Panc1 (cell line): ENCODE results near the gene TIGD3. TPM values are rescaled to one million over a fixed set of nuclear protein-coding genes. Genes with fewer than 3 reads are reported as not detected.

Experiments used
- ATAC-seq: fragments of 200-7000 bp; cut with Tn5 transposase; 2 replicates; pipeline ENCODE4 v1.9.1; 2020; ENCODE audit warnings: mild to moderate bottlenecking, moderate library complexity
- BruUV-seq: library from RNA; stranded (reverse); fragments of 400-500 nt; replicated peaks from 2 replicates; lab custom pipeline; 2021; lab: Mats Ljungman, UMichigan
- CTCF ChIA-PET: fragments of 300-600 bp; sonication (Branson Sonifier 250); formaldehyde crosslinking; loops from one replicate; lab custom pipeline; 2022; ENCODE audit warnings: antibody characterized with exemption; lab: Charles Lee
- POLR2A ChIA-PET: fragments of 300-600 bp; sonication (Branson Sonifier 250); formaldehyde crosslinking; loops from one replicate; lab custom pipeline; 2022; ENCODE audit warnings: antibody characterized with exemption; lab: Charles Lee
- DNase-seq: peaks from one replicate; pipeline ENCODE4 v3.0.0-alpha.2; 2010; ENCODE audit warnings: low read depth, low spot score
- H3K27ac ChIP-seq: 2 replicates; pipeline ENCODE4 v1.5.1; 2011; ENCODE audit warnings: mild to moderate bottlenecking, low read length, inconsistent platforms
- H3K27me3 ChIP-seq: fragments of 200-500 bp; sonication (Bioruptor generic); 2 replicates; pipeline ENCODE4 v1.6.0; 2014; ENCODE audit warnings: low read length, inconsistent platforms; ENCODE audit not compliant: control insufficient read depth, insufficient read depth
- H3K36me3 ChIP-seq: fragments of 200-500 bp; sonication (Bioruptor generic); 2 replicates; pipeline ENCODE4 v1.5.1; 2014; ENCODE audit warnings: inconsistent platforms, mild to moderate bottlenecking, low read length, moderate library complexity; ENCODE audit not compliant: control insufficient read depth, insufficient read depth
- H3K4me1 ChIP-seq: 2 replicates; pipeline ENCODE4 v1.5.1; 2011; ENCODE audit warnings: inconsistent platforms, mild to moderate bottlenecking, low read length, moderate library complexity; ENCODE audit not compliant: control insufficient read depth, insufficient read depth
- H3K4me3 ChIP-seq, 2 experiments: 2 replicates each; pipeline ENCODE4 v1.5.1; 2011 to 2012; ENCODE audit warnings: low read depth in 2 of 2, low read length in 2 of 2, mild to moderate bottlenecking in 2 of 2, inconsistent platforms in 1 of 2, moderate library complexity in 1 of 2
- H3K9me3 ChIP-seq: fragments of 200-500 bp; sonication (Bioruptor generic); 2 replicates; pipeline ENCODE4 v1.5.1; 2014; ENCODE audit warnings: low read depth, mild to moderate bottlenecking, inconsistent platforms, low read length, moderate library complexity; ENCODE audit not compliant: control insufficient read depth, insufficient read depth
- POLR2AphosphoS5 ChIP-seq: IDR thresholded peaks from 2 replicates; pipeline ENCODE4 v1.6.1; 2012; ENCODE audit warnings: mild to moderate bottlenecking, low read depth, low read length, moderate library complexity
- SIN3A ChIP-seq: IDR thresholded peaks from 2 replicates; pipeline ENCODE4 v1.6.1; 2012; ENCODE audit warnings: low read depth, mild to moderate bottlenecking, low read length, moderate library complexity, borderline replicate concordance; ENCODE audit not compliant: insufficient read depth
- TCF7L2 ChIP-seq: IDR thresholded peaks from 2 replicates; pipeline ENCODE4 v1.6.1; 2011; ENCODE audit warnings: mild to moderate bottlenecking, low read depth, low read length, inconsistent platforms
- in situ Hi-C: cut with HindIII; loops from 2 replicates; pipeline ENCODE4 v1.10.0; 2016; ENCODE audit warnings: low sequenced_read_pairs, low pct_unique_long_range_greater_than_20kb
- intact Hi-C: fragments of 100-400 bp; cut with micrococcal nuclease; formaldehyde crosslinking; loops from one replicate; pipeline ENCODE4 v1.10.0; 2022; ENCODE audit not compliant: unreplicated experiment
- total RNA-seq: library from RNA; stranded (reverse); gene quantifications from one replicate; pipeline ENCODE4 v1.2.1, GENCODE V29; 2021; ENCODE audit not compliant: unreplicated experiment
- TF ChIP-seq, protein P1 (sequence below): fragments of 450-650 bp; IDR thresholded peaks from 2 replicates; pipeline ENCODE4 v1.5.1; 2017; ENCODE audit warnings: mild to moderate bottlenecking
- TF ChIP-seq, protein P2 (sequence below), 2 experiments: IDR thresholded peaks; 2 replicates each; pipeline ENCODE4 v1.6.1; 2011 to 2012; ENCODE audit warnings: low read depth in 2 of 2, control low read depth in 1 of 2, low read length in 1 of 2, mild to moderate bottlenecking in 1 of 2, moderate library complexity in 1 of 2; ENCODE audit not compliant: insufficient read depth in 1 of 2

Gene TIGD3
- total RNA-seq, 1 experiment from 2014 or later = 2.4 TPM

GRCh38 chr11:65310215-65310614 lies 44.3 kb upstream of the TIGD3 start:
- Histone ChIP-seq H3K27me3 (no peaks in the 10 kb centered on the region), H3K36me3 (no peaks in the 10 kb centered on the region; the same call in 1 of the 2 replicates), H3K27ac (no peak overlapping the region), H3K4me3 (no peak overlapping the region), H3K9me3 (no peaks in the 10 kb centered on the region), H3K4me1 (peaks cover 8% of the 10 kb centered on the region; the same call in 1 of the 2 replicates)
- in situ Hi-C loops (no loop called here), intact Hi-C loops (loop anchor here (10.0 kb wide), 1 partner anchor 85 kb away; no protein-coding TSS in a partner anchor)
- TF ChIP-seq, protein P1, sequence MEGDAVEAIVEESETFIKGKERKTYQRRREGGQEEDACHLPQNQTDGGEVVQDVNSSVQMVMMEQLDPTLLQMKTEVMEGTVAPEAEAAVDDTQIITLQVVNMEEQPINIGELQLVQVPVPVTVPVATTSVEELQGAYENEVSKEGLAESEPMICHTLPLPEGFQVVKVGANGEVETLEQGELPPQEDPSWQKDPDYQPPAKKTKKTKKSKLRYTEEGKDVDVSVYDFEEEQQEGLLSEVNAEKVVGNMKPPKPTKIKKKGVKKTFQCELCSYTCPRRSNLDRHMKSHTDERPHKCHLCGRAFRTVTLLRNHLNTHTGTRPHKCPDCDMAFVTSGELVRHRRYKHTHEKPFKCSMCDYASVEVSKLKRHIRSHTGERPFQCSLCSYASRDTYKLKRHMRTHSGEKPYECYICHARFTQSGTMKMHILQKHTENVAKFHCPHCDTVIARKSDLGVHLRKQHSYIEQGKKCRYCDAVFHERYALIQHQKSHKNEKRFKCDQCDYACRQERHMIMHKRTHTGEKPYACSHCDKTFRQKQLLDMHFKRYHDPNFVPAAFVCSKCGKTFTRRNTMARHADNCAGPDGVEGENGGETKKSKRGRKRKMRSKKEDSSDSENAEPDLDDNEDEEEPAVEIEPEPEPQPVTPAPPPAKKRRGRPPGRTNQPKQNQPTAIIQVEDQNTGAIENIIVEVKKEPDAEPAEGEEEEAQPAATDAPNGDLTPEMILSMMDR = no peak
- DNase-seq (no peak), ATAC-seq (no peak)
- POLR2A ChIA-PET = no interaction called here
- BruUV-seq = no TSS peak
- CTCF ChIA-PET = interaction anchor here (1.0 kb wide), 1 partner anchor 19 kb away, joined by 9 read pairs; no protein-coding TSS in a partner anchor

DNA sequence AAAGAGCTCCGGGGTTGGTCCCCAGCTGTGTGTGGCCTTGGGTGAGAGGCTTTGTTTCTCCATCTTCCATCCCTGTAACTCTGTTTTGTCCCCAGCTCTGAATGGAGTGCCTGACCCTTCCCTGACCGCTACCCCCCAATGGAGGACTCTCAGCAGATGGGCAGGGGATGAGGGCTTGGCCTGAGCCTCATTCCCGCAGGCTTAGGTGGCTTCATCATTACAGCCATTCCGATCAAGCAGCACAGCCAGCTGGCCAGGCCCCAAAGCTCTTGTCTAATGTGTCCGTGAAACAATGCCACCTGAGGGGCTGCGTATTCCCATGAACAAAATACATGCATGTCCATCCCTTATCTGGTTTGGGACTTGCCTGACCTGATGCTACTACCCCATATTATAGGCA lies 43.8 kb upstream of the TIGD3 start:
- TF ChIP-seq, protein P2, sequence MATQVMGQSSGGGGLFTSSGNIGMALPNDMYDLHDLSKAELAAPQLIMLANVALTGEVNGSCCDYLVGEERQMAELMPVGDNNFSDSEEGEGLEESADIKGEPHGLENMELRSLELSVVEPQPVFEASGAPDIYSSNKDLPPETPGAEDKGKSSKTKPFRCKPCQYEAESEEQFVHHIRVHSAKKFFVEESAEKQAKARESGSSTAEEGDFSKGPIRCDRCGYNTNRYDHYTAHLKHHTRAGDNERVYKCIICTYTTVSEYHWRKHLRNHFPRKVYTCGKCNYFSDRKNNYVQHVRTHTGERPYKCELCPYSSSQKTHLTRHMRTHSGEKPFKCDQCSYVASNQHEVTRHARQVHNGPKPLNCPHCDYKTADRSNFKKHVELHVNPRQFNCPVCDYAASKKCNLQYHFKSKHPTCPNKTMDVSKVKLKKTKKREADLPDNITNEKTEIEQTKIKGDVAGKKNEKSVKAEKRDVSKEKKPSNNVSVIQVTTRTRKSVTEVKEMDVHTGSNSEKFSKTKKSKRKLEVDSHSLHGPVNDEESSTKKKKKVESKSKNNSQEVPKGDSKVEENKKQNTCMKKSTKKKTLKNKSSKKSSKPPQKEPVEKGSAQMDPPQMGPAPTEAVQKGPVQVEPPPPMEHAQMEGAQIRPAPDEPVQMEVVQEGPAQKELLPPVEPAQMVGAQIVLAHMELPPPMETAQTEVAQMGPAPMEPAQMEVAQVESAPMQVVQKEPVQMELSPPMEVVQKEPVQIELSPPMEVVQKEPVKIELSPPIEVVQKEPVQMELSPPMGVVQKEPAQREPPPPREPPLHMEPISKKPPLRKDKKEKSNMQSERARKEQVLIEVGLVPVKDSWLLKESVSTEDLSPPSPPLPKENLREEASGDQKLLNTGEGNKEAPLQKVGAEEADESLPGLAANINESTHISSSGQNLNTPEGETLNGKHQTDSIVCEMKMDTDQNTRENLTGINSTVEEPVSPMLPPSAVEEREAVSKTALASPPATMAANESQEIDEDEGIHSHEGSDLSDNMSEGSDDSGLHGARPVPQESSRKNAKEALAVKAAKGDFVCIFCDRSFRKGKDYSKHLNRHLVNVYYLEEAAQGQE (IDR thresholded peaks at IDR 0.05; ENCODE audit: insufficient read depth in 1 of 2, low read depth in 2 of 2, low read length in 1 of 2) = no peak
- TF ChIP-seq POLR2AphosphoS5 (no peak), TCF7L2 (no peak), SIN3A (no peak)
- TF ChIP-seq, protein P1 = no peak
- POLR2A ChIA-PET = interaction anchor here (0.6 kb wide), 1 partner anchor 71 kb away, joined by 16 read pairs; no protein-coding TSS in a partner anchor
- Histone ChIP-seq H3K4me3 (no peak overlapping the region), H3K4me1 (peaks cover 8% of the 10 kb centered on the region; the same call in 1 of the 2 replicates), H3K9me3 (no peaks in the 10 kb centered on the region), H3K27ac (no peak overlapping the region), H3K27me3 (no peaks in the 10 kb centered on the region), H3K36me3 (no peaks in the 10 kb centered on the region; the same call in 1 of the 2 replicates)
- no TSS peak for BruUV-seq
- DNase-seq (no peak), ATAC-seq (no peak)
- CTCF ChIA-PET = interaction anchor here (1.0 kb wide), 1 partner anchor 19 kb away, joined by 9 read pairs; no protein-coding TSS in a partner anchor
- intact Hi-C loops = loop anchor here (10.0 kb wide), 1 partner anchor 86 kb away; no protein-coding TSS in a partner anchor
- in situ Hi-C loops = no loop called here
